Measurements from ENCODE around the gene ANKRD11.
"Not testable (repeated sequence)": the region's sequence is repeated elsewhere in the genome, so short reads cannot be mapped to it uniquely, and the experiment has no call there.

The ANKRD11 gene

GRCh38 chr16:89388536-89388935 lies 101.8 kb downstream of the ANKRD11 start:
- DNase-seq (ENCODE audit: low read depth in 4 of 4, low spot score in 1 of 4): no peak

DNA sequence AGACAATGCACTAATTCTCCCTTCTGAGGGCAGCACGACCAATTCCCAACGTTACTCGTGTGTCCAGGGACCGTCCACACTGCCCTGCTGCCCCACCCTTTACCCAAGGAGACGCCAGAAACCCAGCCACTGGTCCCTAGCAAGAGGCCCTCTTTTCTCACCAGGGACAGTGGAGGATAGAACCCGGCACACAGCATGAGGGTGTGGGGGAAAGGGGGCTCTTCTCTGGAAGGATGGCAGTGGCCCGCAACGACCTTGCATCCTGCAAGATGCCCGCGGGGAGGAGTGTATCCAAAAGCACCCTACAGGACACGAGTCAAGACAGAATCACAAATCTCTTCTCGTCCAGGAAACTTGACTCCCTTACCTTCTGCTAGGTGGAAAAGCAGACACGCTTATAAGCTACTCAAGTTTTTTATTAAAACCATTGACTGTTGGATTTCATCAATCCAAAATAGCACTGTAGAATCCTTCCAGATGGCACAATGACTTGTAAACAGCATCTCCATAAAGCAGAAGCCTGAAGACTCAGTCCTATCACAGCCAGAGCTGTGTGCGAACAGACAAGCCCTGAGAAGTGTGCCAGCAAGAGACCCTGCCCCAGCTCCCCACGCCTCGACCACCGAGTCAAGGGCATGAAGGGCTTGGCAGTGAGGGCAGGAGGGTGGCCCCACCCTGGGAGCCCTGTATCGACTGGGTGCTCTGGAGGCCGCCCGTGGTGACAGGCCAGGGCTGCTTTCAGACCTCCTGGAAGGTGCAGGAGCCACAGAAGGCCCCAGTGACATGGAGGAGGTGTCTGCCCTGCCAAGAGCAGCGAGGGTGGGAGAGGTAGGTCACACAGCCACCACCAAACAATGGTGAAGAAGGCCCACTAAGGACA lies 103.8 kb downstream of the ANKRD11 start:
- no peak for DNase-seq (ENCODE audit: low read depth in 4 of 4, low spot score in 1 of 4)

DNA sequence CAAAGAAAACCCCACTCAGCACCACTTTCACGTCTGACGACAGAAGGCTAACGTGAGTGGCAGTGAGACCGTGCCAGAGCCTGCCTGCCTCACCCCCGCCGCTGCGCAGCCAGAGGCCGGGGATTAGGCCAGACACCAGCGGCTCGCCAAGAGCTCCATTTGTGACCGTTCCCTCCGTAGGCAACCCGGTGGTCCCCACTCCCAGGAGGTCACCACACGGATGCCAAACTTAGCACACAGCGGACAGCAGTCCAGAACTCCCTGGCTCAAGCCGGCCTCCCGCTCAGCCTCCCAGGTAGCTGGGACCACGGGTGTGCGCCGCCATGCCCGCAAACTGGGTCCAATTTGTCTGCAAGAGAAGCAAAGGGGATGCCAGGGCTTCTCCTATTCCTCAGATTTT lies 104.6 kb downstream of the ANKRD11 start:
- no peak for DNase-seq (ENCODE audit: low read depth in 4 of 4, low spot score in 1 of 4)

DNA sequence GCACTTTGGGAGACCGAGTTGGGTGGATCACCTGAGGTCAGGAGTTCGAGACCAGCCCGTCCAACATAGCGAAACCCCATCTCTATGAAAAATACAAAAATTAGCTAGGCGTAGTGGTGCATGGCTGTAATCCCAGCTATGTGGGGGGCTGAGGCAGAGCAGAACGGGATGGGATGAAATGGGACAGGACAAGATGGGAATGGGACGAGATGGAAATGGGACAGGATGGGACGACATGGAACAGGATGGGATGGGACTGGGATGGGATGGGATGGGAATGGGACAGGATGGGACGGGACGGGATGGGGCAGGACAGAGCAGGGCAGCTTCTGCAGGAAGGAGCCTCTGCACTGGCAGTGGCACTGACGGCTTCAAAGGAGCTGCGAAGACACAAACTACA lies 106.1 kb downstream of the ANKRD11 start:
- DNase-seq (ENCODE audit: low read depth in 4 of 4, low spot score in 1 of 4): no peak

GRCh38 chr16:89383095-89384003 lies 107.0 kb downstream of the ANKRD11 start:
- no peak for DNase-seq (ENCODE audit: low read depth in 4 of 4, low spot score in 1 of 4)

DNA sequence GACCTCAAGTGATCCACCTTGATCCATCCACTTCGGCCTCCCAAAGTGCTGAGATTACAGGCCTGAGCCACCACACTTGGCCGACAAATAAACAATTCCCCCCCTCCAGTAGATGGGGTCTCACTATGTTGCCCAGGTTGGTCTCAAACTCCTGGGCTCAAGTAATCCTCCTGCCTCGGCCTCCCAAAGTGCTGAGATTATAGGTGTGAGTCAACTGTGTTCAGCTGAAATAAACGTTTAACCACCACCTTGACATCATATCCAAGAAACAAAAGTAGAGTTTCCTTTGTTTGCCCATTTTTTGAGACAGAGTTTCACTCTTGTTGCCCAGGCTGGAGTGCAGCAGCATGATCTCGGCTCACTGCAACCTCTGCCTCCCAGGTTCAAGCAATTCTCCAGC lies 107.8 kb downstream of the ANKRD11 start:
- DNase-seq (ENCODE audit: low read depth in 4 of 4, low spot score in 1 of 4): not testable (repeated sequence)

GRCh38 chr16:89381788-89382187 lies 108.6 kb downstream of the ANKRD11 start:
- DNase-seq (ENCODE audit: low read depth in 4 of 4, low spot score in 1 of 4): no peak

DNA sequence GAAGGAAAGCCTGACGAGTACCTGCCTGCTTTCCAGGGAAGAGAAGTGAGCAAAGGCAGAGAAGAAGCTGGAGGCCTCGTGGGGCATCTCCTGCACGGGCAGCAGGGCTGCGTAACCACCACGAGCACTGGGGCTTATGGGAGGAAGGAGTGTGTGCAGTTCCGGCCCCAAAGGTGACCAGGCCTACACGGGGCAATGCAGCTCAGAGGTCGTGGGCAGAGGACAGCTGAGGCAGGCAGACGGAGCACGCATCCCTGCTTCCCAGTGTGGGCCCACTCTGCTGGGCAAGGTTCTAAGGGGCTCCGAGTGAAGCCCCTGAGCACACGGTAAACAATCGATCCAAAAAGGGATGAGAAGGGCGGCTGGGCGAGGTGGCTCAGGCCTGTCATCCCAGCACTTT lies 109.7 kb downstream of the ANKRD11 start:
- DNase-seq (ENCODE audit: low read depth in 4 of 4, low spot score in 1 of 4): no peak

DNA sequence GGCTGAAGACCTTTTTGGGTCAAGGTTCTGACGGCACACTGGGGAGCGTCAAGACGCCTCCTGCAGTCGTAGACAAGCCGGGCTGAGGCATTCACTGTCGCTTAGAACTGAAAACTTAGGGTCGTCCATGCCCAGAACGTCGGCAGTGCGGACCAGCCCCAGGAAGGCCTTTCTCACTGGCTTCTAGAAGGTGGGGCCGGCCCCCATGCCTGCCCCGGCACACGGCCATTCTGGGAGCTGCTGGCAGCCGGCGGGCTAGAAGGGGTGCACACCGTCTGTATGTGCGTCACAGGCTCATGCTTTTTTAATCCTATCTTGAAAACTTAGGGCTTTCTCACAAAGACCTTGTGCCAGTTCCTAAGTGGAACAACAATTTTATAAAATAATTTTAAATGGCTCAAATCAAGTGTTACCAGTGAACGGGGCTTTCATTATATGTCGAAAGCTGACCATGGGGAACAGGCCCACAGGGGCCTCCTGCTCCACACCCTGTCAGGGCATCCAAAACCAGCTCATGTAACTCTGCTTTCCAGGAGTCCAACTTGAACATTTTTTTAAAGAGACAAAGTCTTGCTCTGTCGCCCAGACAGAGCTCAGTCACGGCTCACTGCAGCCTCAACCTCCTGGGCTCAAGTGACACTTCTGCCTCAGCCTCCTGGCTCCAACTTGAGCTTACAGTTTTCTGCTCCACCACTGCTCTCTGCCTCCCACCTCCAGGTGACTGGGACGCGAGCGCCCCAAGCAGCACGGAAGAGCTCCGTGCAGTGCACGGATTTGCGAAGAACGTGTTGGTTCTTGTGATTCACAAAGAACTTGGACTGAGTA lies 111.2 kb downstream of the ANKRD11 start:
- DNase-seq (ENCODE audit: low read depth in 4 of 4, low spot score in 1 of 4): no peak

- no peak for DNase-seq (ENCODE audit: low read depth in 4 of 4, low spot score in 1 of 4)
Observed at GRCh38 chr16:89377453-89377848, 112.9 kb downstream of the ANKRD11 start.

DNA sequence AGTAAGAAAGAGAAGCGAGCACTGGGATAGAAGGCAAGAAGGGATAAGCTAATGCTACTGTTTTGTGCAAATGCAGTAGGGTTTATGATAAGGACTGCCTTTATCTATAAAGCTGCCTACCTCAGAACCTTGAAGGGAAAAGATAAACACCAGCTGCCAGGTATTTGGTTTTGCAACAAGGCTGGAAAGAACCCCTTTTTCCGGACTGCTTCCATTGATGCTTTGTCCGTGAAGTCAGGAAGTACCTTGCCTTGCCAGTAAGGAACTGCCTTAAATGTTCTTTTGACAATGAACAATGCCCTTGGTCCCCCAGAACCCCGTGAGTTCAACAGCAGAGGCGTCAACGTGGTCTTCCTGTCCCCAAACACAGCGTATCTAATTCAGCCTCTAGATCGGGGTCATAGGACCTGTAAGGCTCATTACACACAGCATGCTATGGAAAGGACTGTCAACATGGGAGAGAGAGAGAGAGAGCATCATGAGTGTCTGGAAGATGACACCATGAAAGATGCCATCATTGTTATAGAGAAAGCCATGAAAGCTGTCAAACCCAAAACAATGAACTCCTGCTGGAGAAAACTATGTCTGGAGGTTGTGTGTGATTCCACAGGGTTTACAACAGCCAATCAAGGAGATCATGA lies 113.4 kb downstream of the ANKRD11 start:
- no peak for DNase-seq (ENCODE audit: low read depth in 4 of 4, low spot score in 1 of 4)

- DNase-seq (ENCODE audit: low read depth in 4 of 4, low spot score in 1 of 4): no peak
Observed at GRCh38 chr16:89375686-89376085, 114.7 kb downstream of the ANKRD11 start.

GRCh38 chr16:89375021-89375420 lies 115.3 kb downstream of the ANKRD11 start:
- DNase-seq (ENCODE audit: low read depth in 4 of 4, low spot score in 1 of 4): no peak

DNA sequence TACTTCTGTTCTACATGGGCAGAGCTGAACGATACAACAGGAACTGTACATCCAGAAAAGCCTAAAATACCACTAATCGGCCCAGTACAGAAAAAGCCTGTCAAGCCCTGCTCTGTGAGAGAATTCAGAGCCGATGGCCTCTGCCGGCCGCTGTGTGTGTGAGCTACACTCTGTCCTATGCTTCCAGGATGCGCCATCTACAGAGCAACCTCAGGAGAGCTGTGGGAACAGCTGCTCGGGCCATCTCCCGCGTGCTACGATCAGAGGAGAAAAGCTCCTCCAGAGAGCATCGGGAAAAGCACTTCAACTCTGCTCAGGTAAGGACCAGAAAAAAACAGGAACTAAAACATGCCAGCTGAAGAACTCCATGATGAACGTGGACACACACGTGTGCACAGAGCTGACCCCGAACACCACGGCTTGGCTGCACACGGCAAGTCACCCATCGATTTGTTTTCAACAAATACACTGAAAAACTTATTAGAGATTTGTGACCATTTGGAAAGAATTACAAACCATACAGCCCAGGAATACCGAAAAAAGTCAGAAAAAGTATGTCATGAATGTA lies 115.9 kb downstream of the ANKRD11 start:
- no peak for DNase-seq (ENCODE audit: low read depth in 4 of 4, low spot score in 1 of 4)

GRCh38 chr16:89373355-89374110 lies 116.8 kb downstream of the ANKRD11 start:
- DNase-seq (ENCODE audit: low read depth in 4 of 4, low spot score in 1 of 4): no peak

GRCh38 chr16:89371968-89372634 lies 118.3 kb downstream of the ANKRD11 start:
- no peak for DNase-seq (ENCODE audit: low read depth in 4 of 4, low spot score in 1 of 4)

DNA sequence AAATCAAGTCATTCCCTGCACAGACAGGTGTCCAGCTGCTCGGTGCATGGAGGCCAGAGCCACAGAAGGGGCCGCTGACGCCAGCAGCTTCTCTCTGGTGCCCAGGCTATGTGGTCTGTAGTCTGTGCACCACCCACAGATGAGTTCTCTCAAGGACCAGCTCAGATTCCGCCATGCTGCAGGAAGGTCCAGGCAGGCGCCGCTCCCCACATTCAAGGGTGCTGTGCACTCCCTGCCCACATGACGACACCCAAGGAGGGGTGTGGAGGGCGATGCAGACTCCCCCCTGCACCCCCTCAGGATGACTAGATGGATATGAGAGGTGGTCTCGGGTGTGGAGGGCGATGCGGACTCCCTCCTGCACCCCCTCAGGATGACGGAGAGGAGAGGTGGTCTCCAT lies 119.0 kb downstream of the ANKRD11 start:
- DNase-seq (ENCODE audit: low read depth in 4 of 4, low spot score in 1 of 4): no peak

DNA sequence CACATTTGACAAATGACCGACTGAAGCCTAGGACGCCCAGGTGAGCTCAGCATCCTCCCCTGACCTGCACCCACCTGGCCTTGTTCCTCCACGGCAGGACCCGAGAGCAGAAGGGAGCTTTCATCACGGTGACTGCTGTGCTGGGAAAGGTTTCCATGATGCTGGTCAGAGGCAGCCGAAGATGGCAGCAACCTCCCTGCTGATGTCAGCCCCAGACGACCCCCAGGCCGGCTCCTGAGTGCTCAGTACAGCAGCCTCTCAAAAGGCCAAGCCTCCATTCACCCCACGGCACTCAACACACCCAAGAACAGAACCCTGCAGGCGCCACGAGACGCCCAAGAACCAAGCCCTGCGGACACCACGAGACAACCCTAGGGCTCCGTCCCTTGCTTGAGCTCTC lies 119.8 kb downstream of the ANKRD11 start:
- no peak for DNase-seq (ENCODE audit: low read depth in 4 of 4, low spot score in 1 of 4)

DNA sequence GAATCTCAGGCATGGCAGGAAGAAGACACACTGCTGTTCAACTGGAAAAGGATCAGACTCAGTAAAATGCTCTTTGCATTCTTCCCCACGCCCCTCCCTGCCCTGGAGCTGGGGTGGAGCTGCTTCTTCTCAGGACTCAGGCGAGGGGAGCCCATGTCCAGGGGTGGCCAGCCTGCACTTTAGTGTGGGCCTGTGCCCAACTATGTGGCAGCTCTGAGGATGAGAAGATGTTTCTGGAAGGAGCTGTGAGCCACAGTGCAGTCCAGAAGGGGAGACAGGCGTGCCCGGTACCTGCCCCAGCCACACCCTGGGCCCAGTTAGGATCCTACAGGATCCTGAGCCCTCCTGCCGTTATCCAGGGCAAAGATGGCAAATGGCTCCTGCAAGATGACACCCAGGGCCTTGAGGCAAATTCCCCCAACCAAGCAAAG lies 120.3 kb downstream of the ANKRD11 start:
- no peak for DNase-seq (ENCODE audit: low read depth in 4 of 4, low spot score in 1 of 4)

Measured in stimulated activated CD4-positive, alpha-beta T cell treated with anti-CD3 and anti-CD28 coated beads, Interleukin-1b, Interleukin-23, amount 100 ng/mL, for 24 hours (primary cell).